Kidney capillary endothelial cell (primary cell): ENCODE measurements around the gene VPS35L.
A peak's percentile ranks its signal among the peaks of the same experiment; 100 is the strongest.

Experiments
- DNase-seq: peaks from one replicate; pipeline ENCODE4 v3.0.0-alpha.2; 2018; ENCODE audit warnings: low spot score

VPS35L gene

DNA sequence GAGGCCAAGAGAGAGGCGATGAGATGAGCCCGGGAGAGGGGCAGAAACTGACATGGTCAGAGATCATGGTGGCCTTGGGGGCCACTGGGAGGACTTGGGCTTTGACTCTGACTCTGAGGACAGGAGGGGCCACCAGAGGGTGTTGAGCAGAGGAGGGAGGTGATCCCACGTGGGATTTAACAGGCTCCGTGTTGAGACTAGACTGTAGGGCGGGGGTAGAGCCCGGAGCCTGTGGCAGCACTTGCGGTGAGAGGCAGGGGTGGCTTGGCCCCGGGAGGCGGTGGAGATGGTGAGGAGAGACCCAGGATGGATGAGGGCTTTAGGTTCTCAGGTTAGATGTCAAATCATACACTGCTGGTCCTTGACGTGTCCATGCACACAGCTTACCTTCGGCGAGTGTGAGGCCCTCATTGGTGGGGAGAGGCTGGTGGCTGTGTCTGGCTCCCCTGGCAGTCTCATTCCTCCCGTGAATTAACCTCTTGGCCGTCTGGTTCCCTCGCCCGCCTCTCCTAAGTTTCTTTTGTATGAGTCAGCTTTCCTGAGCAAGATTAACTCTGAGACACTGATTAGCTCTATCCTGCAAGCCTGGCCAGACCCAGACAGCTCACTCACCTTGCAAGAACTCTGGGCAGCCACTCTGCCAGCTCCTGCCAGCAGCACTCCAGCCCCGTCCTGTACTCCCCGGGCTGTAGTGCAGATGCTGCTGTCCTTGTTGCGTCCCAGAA is 39.7 kb downstream of the VPS35L start:
- peak; percentile 66 for DNase-seq

DNA sequence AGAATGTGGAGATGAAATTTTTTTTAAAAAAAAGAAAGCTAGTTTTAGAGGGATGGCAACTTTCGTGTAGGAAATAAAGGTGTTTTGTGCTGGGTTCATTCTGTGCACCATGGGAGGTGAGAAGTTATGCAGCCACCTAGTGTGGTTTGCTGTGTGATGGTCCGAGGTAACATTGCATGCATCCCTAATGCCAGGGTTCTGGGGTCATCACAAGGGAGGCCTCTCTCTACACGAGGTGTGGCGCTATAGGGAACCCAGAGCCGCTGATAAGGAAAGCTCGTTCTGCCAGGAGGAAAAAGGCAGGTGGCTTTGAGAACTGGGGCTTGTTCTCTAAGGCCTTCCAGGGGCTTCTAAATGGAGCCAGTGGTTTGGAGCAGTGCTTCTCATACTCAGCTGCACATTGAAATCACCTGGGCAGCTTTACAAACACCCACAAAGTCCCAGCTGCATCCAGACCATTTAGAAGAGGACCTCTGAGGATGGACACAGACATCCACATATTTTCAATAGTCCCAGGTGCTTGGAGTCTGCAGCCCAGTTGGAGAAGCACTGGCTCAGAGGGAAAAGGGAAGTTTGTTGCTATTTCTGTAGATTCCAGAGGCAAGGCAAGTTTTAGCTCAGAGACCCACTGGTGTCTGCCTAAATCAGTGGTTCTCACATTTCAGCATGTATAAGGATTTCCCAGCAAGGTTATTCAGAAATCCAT is 43.5 kb downstream of the VPS35L start:
- no peak for DNase-seq

- no peak for DNase-seq
Measured at GRCh38 chr16:19599968-19600716, 44.6 kb downstream of the VPS35L start.

GRCh38 chr16:19601083-19601976 is 45.8 kb downstream of the VPS35L start:
- DNase-seq, result peak; percentile 46

DNA sequence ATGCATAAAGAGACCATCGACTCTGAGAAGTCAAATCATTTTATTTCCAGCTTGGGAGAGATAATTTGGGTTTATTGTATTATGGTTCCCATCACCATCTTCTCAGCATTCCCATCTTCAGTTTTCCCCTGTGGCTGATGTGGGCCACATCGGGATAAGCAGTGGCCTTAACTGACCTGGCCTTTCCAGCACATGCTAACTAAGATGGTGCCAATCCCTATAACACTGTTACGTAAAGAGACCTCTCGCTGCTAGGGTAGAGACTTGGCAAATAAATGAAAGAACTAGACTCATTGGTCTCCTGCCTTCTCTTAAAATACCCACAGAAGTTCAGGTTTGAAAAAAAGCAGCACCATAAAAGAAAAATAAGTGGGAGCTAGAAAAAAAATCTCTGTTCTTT is 49.4 kb downstream of the VPS35L start:
- no peak for DNase-seq

DNA sequence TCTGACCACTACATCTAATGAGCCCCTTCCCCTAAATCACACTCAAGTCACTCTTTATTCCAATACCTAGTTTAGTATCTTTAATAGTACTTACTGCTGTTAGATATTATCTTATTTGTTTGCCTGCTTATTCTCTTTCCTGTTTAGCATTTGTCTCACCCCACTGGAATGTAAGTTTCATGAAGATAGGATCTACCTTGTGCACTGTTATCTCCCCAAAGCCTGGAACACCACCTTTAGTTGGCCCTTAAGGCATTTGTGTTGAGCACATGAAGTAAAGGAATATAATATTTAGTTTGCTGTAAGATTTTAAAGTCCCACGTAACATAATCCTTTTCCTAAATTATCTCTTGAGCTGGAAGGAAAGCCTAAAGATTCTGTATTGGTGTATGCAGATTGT is 50.2 kb downstream of the VPS35L start:
- no peak for DNase-seq

GRCh38 chr16:19607616-19608280 is 52.2 kb downstream of the VPS35L start:
- DNase-seq, result no peak

DNA sequence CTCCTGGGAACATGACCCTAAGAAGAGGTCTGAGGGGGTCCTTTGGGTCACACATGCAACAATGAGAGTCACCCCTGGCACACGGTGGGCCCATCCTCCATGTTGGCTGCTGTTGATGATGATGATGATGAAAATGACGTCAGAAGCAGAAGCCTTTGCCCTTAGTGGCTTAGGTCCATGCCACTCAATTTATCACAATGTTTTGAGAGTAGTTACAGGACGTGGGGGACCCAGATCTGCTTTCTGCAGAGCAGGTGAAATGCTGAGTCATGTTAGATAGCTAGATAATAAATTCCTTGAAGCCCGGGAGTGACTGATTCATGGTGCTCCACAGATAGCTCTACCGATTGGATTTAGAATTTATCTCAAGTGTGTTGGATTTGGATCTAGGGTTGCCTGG is 53.9 kb downstream of the VPS35L start:
- DNase-seq, result no peak

- DNase-seq, result no peak
Measured at GRCh38 chr16:19610200-19610599, 54.7 kb downstream of the VPS35L start.

DNA sequence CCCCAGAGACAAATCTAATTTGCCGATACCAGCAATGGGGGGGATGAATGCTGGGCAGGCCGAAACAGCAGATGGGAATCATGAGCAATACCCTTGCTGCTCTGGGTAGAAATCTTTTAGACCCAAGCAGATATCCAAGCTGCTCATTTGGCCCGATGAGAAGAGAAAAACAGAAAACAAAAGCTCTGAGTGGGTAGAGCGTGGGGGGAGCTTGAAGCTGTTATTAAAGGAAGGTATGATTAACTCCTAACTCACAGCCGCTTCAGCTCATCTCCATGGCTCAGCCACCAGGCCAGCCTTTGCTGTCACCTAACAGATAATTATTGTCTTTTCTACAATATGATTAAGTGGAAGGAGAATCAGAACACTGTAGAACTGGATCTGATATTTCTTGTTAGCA is 58.3 kb downstream of the VPS35L start:
- no peak for DNase-seq

DNA sequence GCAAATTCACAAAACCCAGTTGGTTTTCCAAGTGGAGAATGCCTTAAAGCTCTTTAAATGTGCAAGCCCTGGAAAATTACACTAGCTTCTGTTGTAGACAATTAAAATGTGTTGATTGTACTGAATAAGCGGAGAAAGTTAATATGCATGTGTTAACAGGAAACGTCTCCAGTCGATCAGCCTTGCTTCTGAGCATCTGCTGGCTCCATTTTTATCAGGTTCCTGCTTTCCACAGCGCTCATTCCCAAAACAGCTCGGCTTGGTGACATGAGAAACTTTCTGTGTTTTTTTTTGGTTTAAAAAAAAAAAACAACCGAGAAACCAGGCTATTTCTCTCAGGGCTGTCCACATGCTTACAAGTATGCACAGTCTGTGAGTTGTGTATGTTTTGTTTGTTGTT is 60.7 kb downstream of the VPS35L start:
- DNase-seq, result no peak

GRCh38 chr16:19618876-19619275 is 63.4 kb downstream of the VPS35L start:
- DNase-seq, result no peak

- DNase-seq, result no peak
Measured at GRCh38 chr16:19621445-19621844, 65.9 kb downstream of the VPS35L start.

GRCh38 chr16:19625039-19625438 is 69.5 kb downstream of the VPS35L start:
- DNase-seq, result no peak

- no peak for DNase-seq
Measured at GRCh38 chr16:19636436-19637267, 81.1 kb downstream of the VPS35L start.

DNA sequence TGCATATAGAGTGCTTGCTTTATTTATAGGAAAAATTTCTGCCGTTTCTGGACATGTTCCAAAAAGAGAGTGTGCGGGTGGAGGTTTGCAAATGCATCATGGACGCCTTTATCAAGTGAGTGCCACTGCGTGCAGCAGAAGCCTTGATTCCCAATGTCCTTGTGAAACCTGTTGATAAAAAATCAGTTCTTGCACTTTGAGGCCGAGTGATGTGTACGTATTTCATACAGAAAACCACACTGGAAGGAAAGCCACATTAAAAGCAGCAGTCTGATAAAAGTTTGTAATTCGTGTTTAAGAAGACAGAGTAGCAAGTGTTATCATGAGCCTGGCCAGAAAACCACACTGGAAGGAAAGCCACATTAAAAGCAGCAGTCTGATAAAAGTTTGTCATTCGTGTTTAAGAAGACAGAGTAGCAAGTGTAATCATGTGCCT is 84.5 kb downstream of the VPS35L start:
- DNase-seq, result no peak

DNA sequence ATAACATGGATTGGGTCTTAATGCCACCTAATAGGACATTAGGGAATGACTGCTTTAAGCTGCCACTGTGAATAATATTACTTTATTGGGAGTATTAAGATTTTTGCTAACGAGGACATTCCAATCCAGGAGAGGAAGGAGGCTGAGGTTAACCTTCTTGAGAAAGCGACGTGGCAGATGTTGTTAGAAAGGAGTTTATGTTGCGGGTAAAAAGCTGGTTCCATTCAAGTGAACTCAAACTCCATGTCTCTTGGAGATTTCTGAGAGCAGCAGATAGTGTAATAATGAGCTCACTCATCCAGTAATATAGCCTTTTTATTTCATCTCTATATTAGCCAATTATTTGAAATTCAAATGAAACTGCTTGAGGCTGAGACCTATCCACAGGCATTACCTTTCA is 87.0 kb downstream of the VPS35L start:
- DNase-seq, result no peak

GRCh38 chr16:19644877-19645276 is 89.4 kb downstream of the VPS35L start:
- no peak for DNase-seq

DNA sequence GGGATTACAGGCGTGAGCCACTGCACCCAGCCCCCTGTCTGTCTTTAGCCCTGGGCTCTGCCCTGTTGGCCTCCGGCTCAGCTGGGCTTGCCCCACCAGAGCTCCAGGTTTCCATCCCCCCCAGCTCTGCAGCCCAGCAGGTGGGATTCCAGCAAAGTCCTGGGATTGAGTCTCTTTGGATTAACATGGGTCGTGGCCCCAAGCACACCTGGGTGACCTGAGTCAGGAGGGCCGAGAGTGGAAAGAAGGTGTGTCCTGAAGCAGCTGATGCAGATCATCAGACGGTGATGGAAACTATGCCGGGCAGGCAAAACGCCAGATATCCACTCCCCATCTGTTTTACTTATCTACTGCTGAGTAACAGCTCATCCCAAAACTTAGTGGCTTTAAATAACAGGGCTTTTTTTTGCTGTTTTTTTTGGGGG is 90.1 kb downstream of the VPS35L start:
- no peak for DNase-seq

DNA sequence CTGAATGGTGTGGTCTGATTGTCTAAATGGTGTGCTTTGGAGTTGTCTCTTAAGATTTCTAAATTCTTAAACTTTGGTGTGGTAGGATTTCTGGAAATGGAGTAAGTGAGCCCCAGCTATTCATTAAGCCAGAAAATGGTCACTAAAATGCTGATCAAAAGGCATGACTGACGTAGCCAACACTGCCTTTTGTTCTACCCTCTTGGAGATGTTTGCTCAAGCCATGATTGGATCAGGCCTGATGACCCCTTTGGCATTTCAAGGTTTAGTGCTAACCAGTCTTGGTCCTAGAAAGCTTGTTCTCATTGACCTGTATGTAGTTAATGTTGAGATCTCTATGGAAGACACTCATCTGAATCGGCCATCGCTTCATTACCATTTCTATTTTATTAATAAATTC is 94.5 kb downstream of the VPS35L start:
- no peak for DNase-seq
